Caki2 (cell line): Measurements from ENCODE around the gene PPP2R5E. TPM values are rescaled to one million over a fixed set of nuclear protein-coding genes. Genes with fewer than 3 reads are reported as not detected.

Experiments
- DNase-seq: peaks from one replicate; pipeline ENCODE4 v3.0.0-alpha.2; 2015; ENCODE audit warnings: low read depth
- in situ Hi-C: cut with HindIII; loops from 2 replicates; pipeline ENCODE4 v1.10.0; 2016; ENCODE audit warnings: low sequenced_read_pairs, low pct_unique_long_range_greater_than_20kb, mixed read lengths
- total RNA-seq: library from RNA; depleted of rRNA; stranded (reverse); fragments of >200 nt; shearing (Covaris generic); gene quantifications from 2 replicates; pipeline ENCODE4 v1.2.3, GENCODE V29; 2014; ENCODE audit warnings: low replicate concordance; rRNA removed

The PPP2R5E gene
- total RNA-seq, 1 experiment from 2014 or later = 5.8 TPM

DNA sequence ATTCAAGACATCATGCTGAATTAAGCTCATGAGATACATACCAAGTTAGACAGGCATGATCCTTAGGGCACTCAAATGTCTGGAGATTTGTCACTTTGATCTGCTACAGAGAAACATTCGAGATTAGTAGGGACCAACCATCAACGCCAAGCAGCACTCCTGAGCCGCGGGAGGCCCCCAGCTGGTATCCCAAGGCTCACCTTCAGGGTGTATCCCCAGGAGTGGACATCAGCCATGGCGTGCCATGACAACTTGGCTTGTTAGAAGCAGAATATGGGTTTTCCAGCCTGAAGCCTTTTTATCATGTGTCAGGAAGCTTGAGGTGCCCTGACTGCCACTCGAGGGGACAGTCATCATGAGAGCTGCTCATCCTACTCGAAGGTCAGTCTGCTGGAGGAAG, 185.3 kb downstream of the PPP2R5E start:
- DNase-seq = no peak
- in situ Hi-C loops = no loop called here

DNA sequence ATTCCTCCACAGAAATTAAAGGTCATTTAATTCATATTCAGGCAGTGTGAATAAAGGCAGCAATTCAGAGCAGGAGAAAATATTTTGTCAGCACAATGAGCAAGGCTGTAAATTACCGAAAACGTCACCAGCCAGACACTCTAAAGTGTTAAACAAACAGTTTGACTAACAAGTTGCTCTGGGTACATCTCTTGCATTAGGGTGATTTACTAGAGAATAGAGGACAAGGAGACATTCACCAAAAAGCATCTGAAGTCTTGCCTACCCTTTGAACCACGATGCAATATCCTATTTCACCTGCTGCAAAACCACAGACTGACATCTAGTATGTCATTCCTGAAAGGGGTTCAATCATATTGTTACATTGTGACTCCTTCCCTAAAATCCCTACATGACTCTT, 197.4 kb downstream of the PPP2R5E start:
- in situ Hi-C loops = no loop called here
- no peak for DNase-seq

DNA sequence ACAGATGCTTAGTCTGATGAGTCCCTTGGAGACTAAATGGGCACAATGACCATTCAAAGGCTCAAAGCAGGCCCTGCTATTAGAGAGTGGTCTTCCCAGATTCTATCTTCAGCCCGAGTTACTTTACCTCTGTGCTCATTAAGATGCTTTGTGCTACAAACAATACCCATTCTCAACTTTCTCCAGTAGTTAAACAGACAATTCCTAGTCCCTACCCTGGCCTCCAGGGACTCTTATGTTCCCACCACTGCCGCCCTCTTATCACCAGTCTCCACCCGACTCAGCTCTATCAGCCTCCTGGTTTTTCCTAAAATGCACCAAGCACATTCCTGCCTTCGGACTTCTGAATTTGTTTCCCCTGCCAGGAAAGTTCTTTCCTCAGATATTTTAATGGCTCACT, 198.8 kb downstream of the PPP2R5E start:
- in situ Hi-C loops = no loop called here
- DNase-seq = no peak

DNA sequence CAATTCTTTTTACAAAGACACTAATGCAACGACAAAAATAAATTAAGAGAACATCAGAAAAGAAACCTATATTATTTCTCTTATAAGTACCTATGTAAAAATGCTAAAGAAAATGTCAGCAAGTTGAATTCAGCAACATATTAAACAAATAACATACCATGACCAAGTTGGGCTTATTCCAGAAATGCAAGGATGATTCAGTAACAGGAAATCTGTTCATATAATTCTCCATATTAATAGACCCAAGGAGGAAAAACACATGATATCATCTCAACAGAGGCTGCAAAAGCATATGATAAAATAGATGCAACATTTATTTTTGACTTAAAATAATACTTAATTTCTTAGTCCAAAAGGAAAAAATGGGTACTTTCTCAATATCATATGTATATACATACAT, 199.3 kb downstream of the PPP2R5E start:
- DNase-seq = no peak
- in situ Hi-C loops = no loop called here

DNA sequence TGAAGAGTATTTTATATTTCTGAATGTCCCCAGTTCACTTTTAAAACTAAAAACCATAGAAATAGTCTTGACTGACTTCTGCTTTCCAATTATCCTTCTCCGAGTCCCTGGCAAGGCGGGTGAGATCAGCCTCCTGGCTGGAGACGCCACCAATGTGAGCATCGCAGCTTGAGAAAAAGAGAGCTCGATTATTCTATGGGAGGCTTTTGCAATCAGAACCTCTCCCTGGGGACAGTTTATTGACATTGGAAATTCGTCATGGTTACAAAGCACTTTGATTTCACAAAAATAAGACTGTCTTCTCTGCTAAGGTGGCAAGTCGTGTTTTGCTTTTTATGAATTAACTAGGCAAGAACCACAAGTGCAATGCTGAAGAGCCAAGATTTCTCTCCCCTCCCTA, 200.8 kb downstream of the PPP2R5E start:
- DNase-seq = no peak
- in situ Hi-C loops = no loop called here

DNA sequence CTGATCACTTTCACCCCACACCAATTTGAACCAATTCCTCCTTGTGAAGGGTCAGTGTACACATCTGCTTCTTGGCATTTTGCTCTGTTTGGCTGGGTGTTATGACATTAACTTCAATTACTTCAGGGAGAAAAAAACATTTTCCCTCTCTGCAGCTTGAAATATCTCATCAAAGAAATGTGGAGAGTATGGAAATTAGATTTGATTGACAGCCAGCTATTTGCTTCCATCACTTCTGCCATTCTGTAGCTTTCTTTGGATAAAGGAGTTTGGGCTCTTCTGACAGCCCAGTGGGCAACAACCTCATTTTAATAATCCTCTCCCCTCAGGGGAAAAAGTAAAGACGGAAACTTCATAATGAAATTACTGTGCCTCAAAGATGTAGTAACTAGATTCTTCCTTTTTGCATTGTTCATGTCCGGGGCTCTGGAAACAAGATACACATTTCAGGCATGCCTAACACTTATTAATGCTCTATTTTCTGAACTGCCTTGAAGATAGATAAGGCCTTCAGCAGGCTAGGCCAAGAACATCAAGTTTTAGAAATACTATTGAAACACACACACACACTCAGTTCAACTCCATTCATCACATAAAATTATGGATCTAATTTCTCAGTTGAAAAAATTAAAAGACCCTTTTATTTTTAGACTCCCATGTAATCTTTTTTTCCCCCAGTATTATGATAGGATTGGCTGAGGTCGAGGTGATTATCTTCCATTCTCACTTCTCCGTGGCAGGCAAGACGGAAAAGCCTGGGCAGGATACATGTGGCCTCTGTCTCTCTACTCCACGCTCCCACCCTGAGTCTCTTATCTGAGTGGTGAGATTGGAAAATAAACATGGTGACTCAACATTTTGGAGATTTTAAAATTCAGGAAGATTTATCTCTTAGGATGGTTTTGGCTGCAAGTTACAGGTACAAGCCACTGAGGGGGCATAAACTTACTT, 214.1 kb downstream of the PPP2R5E start:
- in situ Hi-C loops = no loop called here
- DNase-seq = no peak

DNA sequence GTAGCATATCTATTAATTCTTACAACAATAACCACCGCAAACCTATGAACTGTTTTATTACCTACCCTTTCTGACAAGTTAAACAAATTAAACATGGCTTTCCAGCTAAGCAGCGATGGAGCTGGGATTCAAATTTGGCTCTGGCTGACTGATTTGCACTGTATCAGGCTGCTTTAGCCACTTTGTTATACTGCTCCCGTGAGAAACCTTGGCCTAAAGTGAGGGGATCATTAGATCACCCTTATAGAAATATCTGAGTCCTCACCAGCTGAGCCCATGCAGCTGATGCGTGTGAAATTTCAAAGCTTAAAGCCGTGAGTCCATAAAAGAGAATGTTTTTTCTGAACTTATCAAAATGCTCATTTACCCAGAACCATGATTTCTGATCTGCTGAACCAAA, 216.3 kb downstream of the PPP2R5E start:
- in situ Hi-C loops = no loop called here
- no peak for DNase-seq

DNA sequence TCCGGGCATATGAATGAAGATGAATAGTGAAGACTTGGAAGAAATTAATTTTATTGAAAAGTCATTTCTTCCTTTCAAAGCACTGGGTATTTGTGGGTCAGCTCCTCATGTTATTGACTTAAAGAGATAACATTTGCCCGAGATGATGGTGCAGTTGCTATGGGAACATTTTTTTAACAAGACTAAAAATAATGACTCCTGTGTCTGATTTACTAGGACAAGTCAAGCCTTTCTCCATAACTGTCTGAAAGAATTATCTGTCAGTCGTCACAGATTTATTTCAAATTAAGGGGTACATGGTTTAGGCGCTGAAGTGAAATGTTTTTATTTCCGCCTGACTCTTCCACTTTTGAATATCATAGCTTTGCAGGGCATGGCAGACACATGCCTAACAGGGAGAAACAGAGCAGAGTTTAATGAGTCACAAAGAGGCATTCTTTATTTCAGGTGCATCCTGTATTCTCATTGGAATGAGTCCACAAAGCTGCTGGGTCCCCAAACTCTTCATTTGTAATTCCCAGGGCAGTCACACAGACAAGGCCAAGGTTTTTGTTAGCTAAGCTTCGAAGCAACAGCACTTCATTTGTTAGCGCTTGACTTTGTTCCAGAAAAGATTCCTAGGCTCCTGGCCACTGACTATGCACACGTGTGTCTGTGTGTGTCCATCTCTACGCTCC, 220.1 kb downstream of the PPP2R5E start:
- DNase-seq = no peak
- in situ Hi-C loops = no loop called here

DNA sequence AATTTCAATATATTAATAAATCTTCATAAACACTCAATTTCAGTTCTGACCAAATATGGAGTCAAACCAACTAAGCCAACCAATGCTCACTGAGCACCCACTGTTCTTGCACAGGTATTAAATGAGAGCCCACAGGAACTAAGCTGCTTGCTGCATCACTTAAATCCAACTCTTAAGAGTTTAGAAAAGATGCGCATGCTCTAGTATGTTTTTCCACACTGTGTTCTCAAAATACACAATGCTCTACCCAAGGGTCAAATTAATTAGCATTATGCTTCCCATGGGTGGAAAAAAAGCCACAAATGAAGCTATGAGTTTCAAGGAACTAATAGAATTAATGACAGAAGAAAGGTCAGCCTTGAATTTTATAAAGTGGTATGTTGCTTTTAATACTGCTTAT, 220.7 kb downstream of the PPP2R5E start:
- DNase-seq = no peak
- in situ Hi-C loops = no loop called here

Other genes starting within 250 kb of the PPP2R5E start
- gene GPHB5, start 224.4 kb downstream of the PPP2R5E start, total RNA-seq = not detected in 2 replicates
- gene WDR89, start 98.5 kb upstream of the PPP2R5E start, total RNA-seq = 4.3 and 10.9 TPM in 2 replicates
- gene SGPP1, start 184.7 kb upstream of the PPP2R5E start, total RNA-seq = 10.9 and 13.3 TPM in 2 replicates